Uterus (tissue), 4 donors: ENCODE data around the gene CA10. TPM values are rescaled to one million over a fixed set of nuclear protein-coding genes. Genes with fewer than 3 reads are reported as not detected.

Experiments
- DNase-seq, 2 donors: peaks; one replicate each; pipeline ENCODE4 v3.0.0-alpha.2; 2019 to 2020
- H3K27ac ChIP-seq, 2 donors: fragments of 200-600 bp; sonication (generic); 1 replicate in 1 of 2; 2 replicates in 1 of 2; pipeline ENCODE4 v1.5.1; 2016 to 2018
- H3K27me3 ChIP-seq, 2 donors: fragments of 200-600 bp; sonication (generic); one replicate each; pipeline ENCODE4 v1.5.1; 2018 to 2019; ENCODE audit warnings: control low read depth in 1 of 2
- H3K36me3 ChIP-seq, 2 donors: fragments of 200-600 bp; sonication (generic); one replicate each; pipeline ENCODE4 v1.5.1; 2019; ENCODE audit warnings: control low read depth in 1 of 2
- H3K4me1 ChIP-seq, 2 donors: fragments of 200-600 bp; sonication (generic); one replicate each; pipeline ENCODE4 v1.5.1; 2018 to 2019; ENCODE audit warnings: control low read depth in 1 of 2
- H3K4me3 ChIP-seq, 2 donors: fragments of 200-600 bp; sonication (generic); 1 replicate in 1 of 2; 2 replicates in 1 of 2; pipeline ENCODE4 v1.5.1; 2018 to 2019; ENCODE audit warnings: mild to moderate bottlenecking in 1 of 2
- H3K9me3 ChIP-seq, 2 donors: fragments of 200-600 bp; sonication (generic); one replicate each; pipeline ENCODE4 v1.5.1; 2019; ENCODE audit warnings: control low read depth in 1 of 2
- CTCF ChIP-seq, 4 experiments: fragments of 200-600 bp in 2 of 4; fragments of 450-650 bp in 2 of 4; sonication (generic) in 2 of 4; IDR thresholded peaks; one replicate each; pipeline ENCODE4 v1.5.1; 2016 to 2019; ENCODE audit warnings: antibody characterized with exemption in 4 of 4, mild to moderate bottlenecking in 2 of 4, moderate library complexity in 1 of 4
- POLR2A ChIP-seq, 2 donors: fragments of 450-650 bp; IDR thresholded peaks; one replicate each; pipeline ENCODE4 v1.6.1; 2016; ENCODE audit warnings: antibody characterized with exemption in 2 of 2, mild to moderate bottlenecking in 1 of 2, moderate library complexity in 1 of 2
- intact Hi-C: fragments of 100-400 bp; cut with DNase I; formaldehyde crosslinking; loops from one replicate; pipeline ENCODE4 v1.15.1; 2023; ENCODE audit warnings: low total_unique reads
- total RNA-seq, 4 donors: library from RNA; depleted of rRNA in 3 of 4; stranded (reverse); fragments of >200 nt in 3 of 4; gene quantifications; one replicate each; pipeline versions ENCODE4 v1.1.0 to v1.2.4, GENCODE V29; 2014 to 2023
- donor health status: DM: yes; HTN: yes; CAD: no.

Gene CA10
- total RNA-seq, 4 donors from 2014 or later: 5.3 TPM; not detected in 3

GRCh38 chr17:52138350-52138749, 20.2 kb downstream of the CA10 start:
- intact Hi-C loops: no loop called here
- Histone ChIP-seq H3K9me3 (no peaks in the 10 kb centered on the region), H3K4me3 (no peak overlapping the region), H3K27me3 (no peaks in the 10 kb centered on the region), H3K36me3 (no peaks in the 10 kb centered on the region), H3K27ac (no peak overlapping the region), H3K4me1 (no peaks in the 10 kb centered on the region)
- DNase-seq: no peak
- TF ChIP-seq CTCF (IDR thresholded peaks at IDR 0.05): no peak
- no peak for TF ChIP-seq POLR2A (IDR thresholded peaks at IDR 0.05)

GRCh38 chr17:52136166-52136565, 22.3 kb downstream of the CA10 start:
- Histone ChIP-seq H3K36me3 (no peaks in the 10 kb centered on the region), H3K27ac (no peak overlapping the region), H3K4me1 (no peaks in the 10 kb centered on the region), H3K4me3 (no peak overlapping the region), H3K27me3 (no peaks in the 10 kb centered on the region), H3K9me3 (no peaks in the 10 kb centered on the region)
- intact Hi-C loops: no loop called here
- no peak for TF ChIP-seq CTCF (IDR thresholded peaks at IDR 0.05)
- TF ChIP-seq POLR2A (IDR thresholded peaks at IDR 0.05): no peak
- DNase-seq: no peak

DNA sequence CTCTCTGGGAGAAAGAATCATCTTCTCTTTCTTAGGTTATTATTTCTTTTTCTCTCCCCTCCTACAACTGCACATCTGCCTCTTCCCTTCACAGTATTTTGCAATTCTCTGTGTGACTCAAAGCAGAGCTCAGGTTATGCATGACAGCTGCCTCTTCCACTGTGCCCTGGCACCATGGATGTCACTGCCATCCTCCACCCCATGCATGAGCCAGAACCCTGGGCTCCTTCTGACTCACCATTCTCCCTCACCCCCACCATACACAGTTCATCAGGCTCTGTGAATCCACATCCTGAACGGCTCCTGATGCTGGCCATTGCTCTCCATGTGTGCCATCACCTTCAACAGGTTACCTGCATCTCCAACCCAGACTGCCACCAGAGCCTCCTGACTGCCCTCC, 23.9 kb downstream of the CA10 start:
- DNase-seq: no peak
- no peaks in the 10 kb centered on the region for H3K36me3 ChIP-seq
- H3K27ac ChIP-seq: no peak overlapping the region
- no peak overlapping the region for H3K4me3 ChIP-seq
- TF ChIP-seq CTCF (IDR thresholded peaks at IDR 0.05): no peak
- no peak for TF ChIP-seq POLR2A (IDR thresholded peaks at IDR 0.05)
- H3K27me3 ChIP-seq: no peaks in the 10 kb centered on the region
- no peaks in the 10 kb centered on the region for H3K9me3 ChIP-seq
- H3K4me1 ChIP-seq: no peaks in the 10 kb centered on the region
- intact Hi-C loops: no loop called here

GRCh38 chr17:52128721-52129120, 29.8 kb downstream of the CA10 start:
- TF ChIP-seq POLR2A (IDR thresholded peaks at IDR 0.05): no peak
- no peak for TF ChIP-seq CTCF (IDR thresholded peaks at IDR 0.05)
- Histone ChIP-seq H3K4me3 (no peak overlapping the region), H3K9me3 (no peaks in the 10 kb centered on the region), H3K4me1 (no peaks in the 10 kb centered on the region), H3K36me3 (no peaks in the 10 kb centered on the region), H3K27me3 (no peaks in the 10 kb centered on the region), H3K27ac (no peak overlapping the region)
- intact Hi-C loops: no loop called here
- DNase-seq: no peak

DNA sequence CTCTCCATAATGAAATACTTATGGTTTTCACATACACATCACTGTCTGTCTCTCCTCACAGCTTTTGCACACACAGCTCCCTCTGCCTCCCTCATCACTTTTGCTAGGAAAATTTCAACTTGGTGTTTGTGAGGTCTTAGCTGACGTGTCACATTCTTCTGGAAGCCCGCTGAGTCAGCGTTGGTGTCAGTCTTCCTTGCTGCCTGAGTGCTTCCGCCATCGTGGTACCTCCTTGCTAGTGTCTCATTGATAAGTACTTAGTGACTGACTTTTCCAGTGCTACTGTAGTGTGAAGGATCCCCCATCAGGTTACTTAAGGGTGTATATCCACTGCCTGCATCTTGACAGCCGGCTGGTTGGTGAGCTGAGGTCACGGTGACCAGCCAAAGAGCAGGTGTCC, 33.5 kb downstream of the CA10 start:
- no peak for DNase-seq
- Histone ChIP-seq H3K4me1 (no peaks in the 10 kb centered on the region), H3K36me3 (no peaks in the 10 kb centered on the region), H3K27me3 (no peaks in the 10 kb centered on the region), H3K9me3 (no peaks in the 10 kb centered on the region), H3K27ac (no peak overlapping the region), H3K4me3 (no peak overlapping the region)
- no peak for TF ChIP-seq CTCF (IDR thresholded peaks at IDR 0.05)
- TF ChIP-seq POLR2A (IDR thresholded peaks at IDR 0.05): no peak
- intact Hi-C loops: no loop called here
